ENCODE results near the gene TP53TG3D.
"Not testable (repeated sequence)": the region's sequence is repeated elsewhere in the genome, so short reads cannot be mapped to it uniquely, and the experiment has no call there.

The TP53TG3D gene, protein sequence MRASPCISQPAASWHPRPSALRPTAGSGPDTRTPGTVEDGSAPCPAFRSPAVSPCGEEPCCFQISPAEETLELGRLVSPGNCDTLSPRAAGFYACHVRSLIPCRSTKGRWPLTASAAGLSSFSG

DNA sequence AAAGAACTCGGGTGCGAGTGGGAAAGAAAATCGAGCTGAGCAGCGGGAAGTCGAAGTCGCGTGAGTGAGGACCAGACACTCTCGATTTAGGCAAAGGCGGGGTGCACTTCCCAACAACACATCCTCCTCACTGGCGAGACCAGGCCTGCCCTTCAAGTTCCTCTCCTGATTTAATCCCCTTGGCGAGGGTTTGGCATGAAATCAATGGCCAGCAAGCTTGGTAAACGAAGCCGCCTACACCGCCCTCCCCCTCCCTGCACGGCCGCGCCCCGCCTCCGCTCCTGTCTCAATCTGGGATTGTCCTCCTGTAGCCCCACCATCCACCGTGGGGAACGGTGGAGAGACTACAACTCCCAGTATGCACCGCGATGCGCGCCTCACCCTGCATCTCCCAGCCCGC lies at the start of gene TP53TG3D:
Gene TP53TG3D, plus strand, starts transcription at position 301 of the 400 bp plus-strand sequence. Its CDS starts 68 bp downstream, at position 369.
- DNase-seq (ENCODE audit: low spot score), result not testable (repeated sequence)

DNA sequence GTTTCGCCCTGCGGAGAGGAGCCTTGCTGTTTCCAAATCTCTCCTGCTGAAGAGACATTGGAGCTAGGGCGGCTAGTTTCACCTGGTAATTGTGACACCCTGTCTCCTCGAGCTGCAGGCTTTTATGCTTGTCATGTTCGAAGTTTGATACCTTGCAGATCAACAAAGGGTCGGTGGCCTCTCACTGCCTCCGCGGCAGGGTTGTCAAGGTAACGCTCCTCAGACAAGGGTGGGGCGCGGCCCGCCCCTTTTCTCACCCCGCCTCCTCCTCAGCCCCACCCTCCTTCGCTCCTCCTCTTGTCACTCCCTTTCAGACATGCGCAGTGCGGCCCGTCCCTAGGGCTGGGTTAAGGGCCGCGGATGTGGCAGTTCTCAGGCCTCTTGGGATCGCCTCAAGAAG lies 421 bp downstream of the TP53TG3D start:
- not testable (repeated sequence) for DNase-seq (ENCODE audit: low spot score)

DNA sequence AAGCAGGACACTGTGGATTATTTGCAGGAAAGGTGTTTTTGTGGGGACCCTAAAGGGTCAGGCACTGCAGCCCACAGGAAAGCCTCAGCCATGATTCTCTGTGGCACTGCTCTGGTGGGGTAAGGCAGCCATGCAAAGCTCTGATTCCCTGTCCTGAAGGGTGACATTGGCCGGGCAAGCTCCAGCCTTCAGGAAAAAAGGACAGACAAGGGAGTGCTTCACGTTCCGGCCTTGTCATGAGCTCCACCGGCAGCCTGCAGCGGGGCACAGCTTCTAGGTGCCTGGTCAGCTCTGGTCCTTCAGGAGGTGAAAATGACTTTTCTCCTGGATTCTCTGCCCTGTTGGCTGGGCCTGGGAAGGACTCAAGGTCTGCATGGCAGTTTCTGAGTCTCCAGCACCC lies 8.4 kb downstream of the TP53TG3D start:
- DNase-seq (ENCODE audit: low spot score), result not testable (repeated sequence)

DNA sequence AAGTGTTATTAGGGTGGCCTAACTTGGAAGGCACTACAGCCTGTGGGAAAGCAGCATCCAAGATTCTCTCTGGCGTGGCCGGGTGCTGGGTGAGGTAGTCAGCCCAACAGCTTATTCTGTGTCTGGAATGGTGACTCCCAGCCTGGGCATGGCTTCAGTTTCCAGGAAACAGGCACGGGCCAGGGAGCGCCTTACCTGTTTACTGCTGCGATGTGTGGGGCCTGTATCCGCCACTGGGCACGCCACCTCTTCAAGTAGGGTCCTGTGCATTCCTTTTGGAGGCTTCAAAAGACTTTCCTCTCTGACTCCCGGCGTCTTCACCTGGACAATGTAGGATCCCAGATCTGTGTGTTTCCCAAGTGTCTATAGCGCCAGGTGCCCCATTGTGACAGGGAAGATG lies 10.5 kb downstream of the TP53TG3D start:
- DNase-seq (ENCODE audit: low spot score), result not testable (repeated sequence)

DNA sequence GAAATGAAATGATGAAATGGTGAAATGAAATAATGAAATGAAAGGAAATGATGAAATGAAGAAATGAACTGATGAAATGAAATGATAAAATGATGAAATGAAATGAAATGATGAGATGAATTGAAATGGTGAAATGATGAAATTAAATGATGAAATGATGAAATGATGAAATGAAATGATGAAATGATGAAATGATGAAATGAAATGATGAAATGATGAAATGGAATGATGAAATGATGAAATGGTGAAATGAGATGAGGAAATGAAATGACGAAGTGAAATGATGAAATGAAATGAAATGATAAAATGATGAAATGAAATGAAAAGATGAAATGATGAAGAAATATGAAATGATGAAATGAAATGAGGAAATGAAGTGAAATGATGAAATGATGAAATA lies 28.8 kb downstream of the TP53TG3D start:
- not testable (repeated sequence) for DNase-seq (ENCODE audit: low spot score)

DNA sequence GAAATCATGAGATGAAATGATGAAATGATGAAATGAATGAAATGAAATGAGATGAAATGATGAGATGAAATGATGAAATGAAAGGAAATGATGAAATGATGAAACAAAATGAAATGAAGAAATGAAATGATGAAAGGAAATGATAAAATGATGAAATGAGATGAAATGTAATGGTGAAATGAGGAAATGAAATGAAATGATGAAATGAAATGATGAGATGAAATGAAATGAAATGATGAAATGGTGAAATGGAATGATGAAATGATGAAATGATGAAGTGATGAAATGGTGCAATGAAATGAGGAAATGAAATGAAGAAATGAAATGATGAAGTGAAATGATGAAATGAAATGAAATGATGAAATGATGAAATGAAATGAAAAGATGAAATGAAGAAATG lies 29.9 kb downstream of the TP53TG3D start:
- DNase-seq (ENCODE audit: low spot score), result not testable (repeated sequence)

DNA sequence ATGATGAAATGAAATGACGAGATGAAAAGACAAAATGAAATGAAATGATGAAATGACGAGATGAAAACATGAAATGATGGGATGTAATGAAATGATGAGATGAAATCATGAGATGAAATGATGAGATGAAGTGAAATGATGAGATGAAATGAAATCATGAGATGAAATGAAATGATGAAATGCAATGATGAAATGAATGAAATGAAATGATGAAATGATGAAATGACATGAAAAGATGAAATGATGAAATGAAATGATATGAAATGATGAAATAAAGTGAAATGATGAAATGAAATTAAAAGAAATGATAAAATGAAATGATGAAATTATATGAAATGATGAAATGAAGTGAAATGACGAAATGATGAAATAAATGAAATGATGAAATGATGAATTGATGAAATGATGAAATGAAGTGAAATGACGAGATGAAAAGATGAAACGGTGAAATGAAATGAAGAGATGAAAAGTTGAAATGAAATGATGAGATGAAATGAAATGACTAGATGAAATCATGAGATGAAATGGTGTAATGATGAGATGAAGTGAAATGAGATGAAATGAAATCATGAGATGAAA lies 30.9 kb downstream of the TP53TG3D start:
- DNase-seq (ENCODE audit: low spot score), result not testable (repeated sequence)

DNA sequence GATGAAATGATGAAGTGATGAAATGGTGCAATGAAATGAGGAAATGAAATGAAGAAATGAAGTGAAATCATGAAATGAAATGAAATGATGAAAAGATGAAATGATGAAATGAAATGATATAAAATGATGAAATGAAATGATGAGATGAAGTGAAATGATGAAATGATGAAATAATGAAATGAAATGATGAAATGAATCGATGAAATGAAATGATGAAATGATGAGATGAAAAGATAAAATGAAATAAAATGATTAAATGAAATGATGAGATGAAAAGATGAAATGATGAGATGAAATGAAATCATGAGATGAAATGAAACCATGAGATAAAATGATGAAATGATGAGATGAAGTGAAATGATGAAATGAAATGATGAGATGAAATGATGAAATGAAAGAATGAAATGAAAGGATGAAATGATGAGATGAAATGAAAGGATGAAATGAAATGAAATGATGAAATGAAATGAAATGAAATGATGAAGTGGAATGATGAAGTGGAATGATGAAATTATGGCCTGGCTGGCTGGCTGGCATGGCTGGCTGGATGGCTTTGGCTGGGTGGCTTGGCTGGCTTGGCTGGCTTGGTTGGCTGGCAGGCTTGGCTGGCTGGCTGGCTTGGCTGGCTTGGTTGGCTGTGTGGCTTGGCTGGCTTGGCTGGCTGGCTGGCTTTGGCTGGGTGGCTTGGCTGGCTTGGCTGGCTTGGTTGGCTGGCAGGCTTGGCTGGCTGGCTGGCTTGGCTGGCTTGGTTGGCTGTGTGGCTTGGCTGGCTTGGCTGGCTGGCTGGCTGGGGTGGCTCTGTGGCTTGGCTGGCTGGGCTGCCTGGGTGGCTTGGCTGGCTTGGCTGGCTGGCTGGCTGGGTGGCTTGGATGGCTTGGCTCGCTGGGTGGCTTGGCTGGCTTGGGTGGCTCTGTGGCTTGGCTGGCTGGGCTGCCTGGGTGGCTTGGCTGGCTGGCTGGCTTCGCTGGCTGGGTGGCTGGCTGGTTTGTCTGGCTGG lies 32.0 kb downstream of the TP53TG3D start:
- not testable (repeated sequence) for DNase-seq (ENCODE audit: low spot score)

DNA sequence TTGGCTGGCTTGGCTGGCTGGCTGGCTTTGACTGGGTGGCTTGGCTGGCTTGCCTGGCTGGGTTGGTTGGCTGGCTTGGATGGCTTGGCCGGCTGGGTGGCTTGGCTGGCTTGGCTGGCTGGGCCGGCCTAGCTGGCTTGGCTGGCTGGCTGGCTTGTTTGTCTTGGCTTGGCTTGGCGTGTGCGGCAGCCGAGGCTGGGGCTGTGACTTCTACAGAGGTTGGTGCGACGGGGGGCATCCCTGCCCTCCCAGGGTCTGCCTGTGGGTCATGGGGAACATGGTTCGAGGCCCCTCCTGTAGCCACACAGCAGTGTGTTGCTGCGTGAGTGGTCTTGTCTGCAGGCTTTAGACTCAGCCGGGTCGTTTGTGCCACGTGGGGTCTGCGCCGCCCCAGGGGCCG lies 33.1 kb downstream of the TP53TG3D start:
- not testable (repeated sequence) for DNase-seq (ENCODE audit: low spot score)

DNA sequence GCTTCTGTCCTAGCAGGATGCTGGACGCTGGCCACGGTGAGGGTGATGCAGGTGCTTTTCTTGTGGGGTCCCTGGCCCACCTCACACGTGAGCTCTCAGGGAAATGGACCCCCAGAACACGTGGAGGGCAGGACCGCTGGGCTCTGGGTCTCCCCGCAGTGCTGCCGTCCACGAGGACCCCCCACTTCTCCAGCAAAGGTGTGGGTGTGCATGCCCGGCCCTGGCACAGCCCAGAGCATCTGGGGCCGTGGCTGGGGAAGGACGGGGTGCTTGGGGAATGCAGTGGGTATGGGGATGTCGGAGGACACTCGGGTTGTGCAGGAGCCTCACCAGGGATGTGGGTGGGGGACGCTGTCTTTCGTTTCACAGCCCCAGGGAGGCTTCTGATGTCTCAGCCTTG lies 34.7 kb downstream of the TP53TG3D start:
- not testable (repeated sequence) for DNase-seq (ENCODE audit: low spot score)

DNA sequence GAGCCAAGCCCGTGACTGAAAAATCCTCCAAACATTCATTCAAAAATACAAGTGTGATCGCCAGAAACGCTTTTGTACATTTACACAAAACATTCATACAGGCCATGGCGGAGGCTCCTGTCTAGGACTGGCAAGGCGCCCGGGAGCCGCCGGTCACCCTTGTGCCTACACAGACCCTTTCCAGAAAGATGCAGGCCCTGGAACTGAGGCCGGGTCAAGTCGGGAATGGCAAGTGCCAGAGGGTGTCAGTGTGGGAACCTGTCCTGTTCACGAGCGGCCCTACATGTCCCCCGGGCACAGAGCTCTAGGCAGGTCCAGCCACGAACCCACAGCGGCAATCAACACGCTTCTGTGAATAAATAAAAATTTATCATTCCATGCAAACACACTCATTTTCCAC lies 36.1 kb downstream of the TP53TG3D start:
- not testable (repeated sequence) for DNase-seq (ENCODE audit: low spot score)

DNA sequence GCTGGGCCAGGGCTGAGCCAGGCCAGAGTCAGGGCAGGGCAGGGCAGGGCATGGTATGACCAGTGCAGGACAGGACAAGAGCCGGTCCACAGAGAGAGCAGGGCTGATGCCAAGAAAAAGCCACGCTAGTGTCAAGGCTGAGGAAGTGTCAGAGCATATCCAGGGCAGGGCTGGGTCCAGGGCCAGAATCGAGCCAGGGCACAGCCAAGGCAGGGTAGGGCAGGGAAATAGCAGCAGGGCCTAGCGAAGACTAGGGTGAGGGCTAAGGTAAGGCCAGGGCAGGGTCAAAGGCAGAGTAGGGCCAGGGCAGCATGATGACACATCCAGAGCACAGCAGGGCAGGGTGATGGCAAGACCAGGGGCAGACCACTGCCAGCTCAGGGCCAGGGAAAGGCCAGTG lies 49.7 kb downstream of the TP53TG3D start:
- not testable (repeated sequence) for DNase-seq (ENCODE audit: low spot score)

Data from CD4-positive, alpha-beta T cell treated with Interleukin-6 at 100 ng/mL for 8 hours (primary cell).